Trophoblast cell (in vitro differentiated cells and primary cell): ENCODE measurements around the gene HPGD.
A peak's percentile ranks its signal among the peaks of the same experiment; 100 is the strongest.

Source experiments
- DNase-seq, 2 donors: peaks; one replicate each; pipeline ENCODE4 v3.0.0-alpha.2; 2016
- H2AFZ ChIP-seq: 2 replicates; pipeline ENCODE4 v1.6.1; 2013; ENCODE audit warnings: low read length, moderate library complexity, mild to moderate bottlenecking; ENCODE audit not compliant: insufficient read depth, poor library complexity
- H2AK5ac ChIP-seq: 2 replicates; pipeline ENCODE4 v1.6.1; 2013; ENCODE audit warnings: mild to moderate bottlenecking, low read length
- H2BK120ac ChIP-seq: 2 replicates; pipeline ENCODE4 v1.6.1; 2013; ENCODE audit warnings: low read length, mild to moderate bottlenecking, moderate library complexity; ENCODE audit not compliant: insufficient read depth, poor library complexity
- H2BK12ac ChIP-seq: 2 replicates; pipeline ENCODE4 v1.6.1; 2013; ENCODE audit warnings: mild to moderate bottlenecking, low read length, moderate library complexity
- H2BK5ac ChIP-seq: 2 replicates; pipeline ENCODE4 v1.6.1; 2013; ENCODE audit warnings: low read length, low read depth, moderate library complexity, mild to moderate bottlenecking; ENCODE audit not compliant: poor library complexity
- H3K14ac ChIP-seq: 2 replicates; pipeline ENCODE4 v1.6.1; 2013; ENCODE audit warnings: mild to moderate bottlenecking, low read length
- H3K18ac ChIP-seq: 2 replicates; pipeline ENCODE4 v1.6.1; 2013; ENCODE audit warnings: mild to moderate bottlenecking, low read length
- H3K23ac ChIP-seq: 2 replicates; pipeline ENCODE4 v1.6.1; 2013; ENCODE audit warnings: low read length
- H3K27ac ChIP-seq: 2 replicates; pipeline ENCODE4 v1.5.1; 2013; ENCODE audit warnings: low read depth, mild to moderate bottlenecking, inconsistent platforms, low read length, moderate library complexity
- H3K27me3 ChIP-seq: 2 replicates; pipeline ENCODE4 v1.6.1; 2013; ENCODE audit warnings: inconsistent platforms, mild to moderate bottlenecking, low read length, moderate library complexity; ENCODE audit not compliant: insufficient read depth
- H3K36me3 ChIP-seq, 2 experiments: 1 replicate in 1 of 2; 2 replicates in 1 of 2; pipeline ENCODE4 v1.6.1; 2013; ENCODE audit warnings: low read length in 2 of 2, mild to moderate bottlenecking in 2 of 2, moderate library complexity in 1 of 2; ENCODE audit not compliant: insufficient read depth in 2 of 2, control insufficient read depth in 1 of 2
- H3K4ac ChIP-seq: 2 replicates; pipeline ENCODE4 v1.6.1; 2013; ENCODE audit warnings: low read depth, mild to moderate bottlenecking, low read length, moderate library complexity
- H3K4me1 ChIP-seq, 2 experiments: 1 replicate in 1 of 2; 2 replicates in 1 of 2; pipeline ENCODE4 v1.6.1; 2013; ENCODE audit warnings: low read length in 2 of 2, mild to moderate bottlenecking in 2 of 2, moderate library complexity in 1 of 2; ENCODE audit not compliant: insufficient read depth in 2 of 2, control insufficient read depth in 1 of 2
- H3K4me2 ChIP-seq: 2 replicates; pipeline ENCODE4 v1.6.1; 2013; ENCODE audit warnings: inconsistent platforms, mild to moderate bottlenecking, low read length, moderate library complexity
- H3K4me3 ChIP-seq: 2 replicates; pipeline ENCODE4 v1.5.1; 2013; ENCODE audit warnings: mild to moderate bottlenecking, low read depth, low read length, inconsistent platforms
- H3K79me1 ChIP-seq: one replicate; pipeline ENCODE4 v1.6.1; 2013; ENCODE audit warnings: low read length
- H3K79me2 ChIP-seq: 2 replicates; pipeline ENCODE4 v1.6.1; 2013; ENCODE audit warnings: low read length, mild to moderate bottlenecking; ENCODE audit not compliant: control insufficient read depth, insufficient read depth, poor library complexity
- H3K9ac ChIP-seq: 2 replicates; pipeline ENCODE4 v1.6.1; 2013; ENCODE audit warnings: mild to moderate bottlenecking, low read length
- H3K9me3 ChIP-seq: 2 replicates; pipeline ENCODE4 v1.6.1; 2013; ENCODE audit warnings: low read depth, mild to moderate bottlenecking, control low read depth, inconsistent platforms, low read length; ENCODE audit not compliant: insufficient read depth
- H4K12ac ChIP-seq: 2 replicates; pipeline ENCODE4 v1.6.1; 2013; ENCODE audit warnings: low read depth, mild to moderate bottlenecking, low read length, moderate library complexity
- H4K8ac ChIP-seq: 2 replicates; pipeline ENCODE4 v1.6.1; 2013; ENCODE audit warnings: low read depth, mild to moderate bottlenecking, low read length, moderate library complexity
- H4K91ac ChIP-seq: one replicate; pipeline ENCODE4 v1.6.1; 2013; ENCODE audit warnings: low read depth, mild to moderate bottlenecking, low read length, moderate library complexity
- WGBS: extraction: QIAGEN DNeasy Blood & Tissue Kit; methylation state at CpG from one replicate; pipeline ENCODE4 v1.1.7; 2013; ENCODE audit warnings: missing lambda C conversion rate; ENCODE audit not compliant: insufficient read length, insufficient coverage; ENCODE audit errors: extremely low coverage; 5-methylcytosine and 5-hydroxymethylcytosine counted together

Gene HPGD

GRCh38 chr4:174450786-174451125, 71.5 kb downstream of the HPGD start:
- Histone ChIP-seq H3K27me3 (no peaks in the 10 kb centered on the region), H3K4me1 (peaks cover 0 to 2% of the 10 kb centered on the region in 2 experiments), H3K4me3 (no peak overlapping the region), H3K9me3 (no peaks in the 10 kb centered on the region), H2AFZ (no peak overlapping the region), H2AK5ac (no peak overlapping the region), H2BK5ac (no peak overlapping the region), H3K4ac (no peak overlapping the region), H3K79me1 (no peaks in the 10 kb centered on the region), H3K27ac (no peak overlapping the region), H3K18ac (no peak overlapping the region), H2BK12ac (no peak overlapping the region), H4K91ac (no peak overlapping the region), H3K23ac (no peak overlapping the region), H3K79me2 (no peaks in the 10 kb centered on the region), H2BK120ac (no peak overlapping the region), H4K8ac (no peak overlapping the region), H3K36me3 (no peaks in the 10 kb centered on the region), H4K12ac (no peak overlapping the region), H3K9ac (no peak overlapping the region), H3K14ac (no peak overlapping the region), H3K4me2 (no peak overlapping the region)
- no peak for DNase-seq
- no CpG with 5 or more reads among the region's 3 CpGs for WGBS

GRCh38 chr4:174449944-174450785, 72.1 kb downstream of the HPGD start:
- no CpG with 5 or more reads among the region's 5 CpGs for WGBS
- Histone ChIP-seq H2BK5ac (no peak overlapping the region), H4K12ac (no peak overlapping the region), H3K4me2 (no peak overlapping the region), H3K79me1 (no peaks in the 10 kb centered on the region), H3K27ac (no peak overlapping the region), H3K9ac (no peak overlapping the region), H3K9me3 (no peaks in the 10 kb centered on the region), H2BK12ac (no peak overlapping the region), H3K79me2 (no peaks in the 10 kb centered on the region), H2AK5ac (no peak overlapping the region), H3K4ac (no peak overlapping the region), H3K4me1 (peaks cover 0 to 2% of the 10 kb centered on the region in 2 experiments), H4K8ac (no peak overlapping the region), H3K14ac (no peak overlapping the region), H4K91ac (no peak overlapping the region), H3K23ac (no peak overlapping the region), H3K27me3 (no peaks in the 10 kb centered on the region), H2AFZ (no peak overlapping the region), H3K18ac (no peak overlapping the region), H3K36me3 (no peaks in the 10 kb centered on the region), H3K4me3 (no peak overlapping the region), H2BK120ac (no peak overlapping the region)
- peak in 1 of 2 donors; percentile 23 for DNase-seq

- no peak overlapping the region for H4K91ac ChIP-seq
- no peak overlapping the region for H4K12ac ChIP-seq
- H3K27ac ChIP-seq = no peak overlapping the region
- no peak overlapping the region for H4K8ac ChIP-seq
- H3K23ac ChIP-seq = no peak overlapping the region
- H2BK12ac ChIP-seq = no peak overlapping the region
- no peak overlapping the region for H3K4me2 ChIP-seq
- H3K79me1 ChIP-seq = no peaks in the 10 kb centered on the region
- no peak overlapping the region for H2BK5ac ChIP-seq
- no peak for DNase-seq
- H2BK120ac ChIP-seq = no peak overlapping the region
- no peaks in the 10 kb centered on the region for H3K27me3 ChIP-seq
- H2AFZ ChIP-seq = no peak overlapping the region
- no peak overlapping the region for H3K9ac ChIP-seq
- WGBS = no CpG with 5 or more reads among the region's 1 CpG
- no peak overlapping the region for H3K4ac ChIP-seq
- H3K9me3 ChIP-seq = no peaks in the 10 kb centered on the region
- H3K4me3 ChIP-seq = no peak overlapping the region
- no peak overlapping the region for H3K18ac ChIP-seq
- H3K14ac ChIP-seq = no peak overlapping the region
- no peaks in the 10 kb centered on the region for H3K79me2 ChIP-seq
- peaks cover 0 to 2% of the 10 kb centered on the region in 2 experiments for H3K4me1 ChIP-seq
- H3K36me3 ChIP-seq = no peaks in the 10 kb centered on the region
- no peak overlapping the region for H2AK5ac ChIP-seq
These were observed 73.1 kb downstream of the HPGD start for GRCh38 chr4:174449152-174449551.

- Histone ChIP-seq H3K18ac (no peak overlapping the region), H4K91ac (no peak overlapping the region), H3K27me3 (no peaks in the 10 kb centered on the region), H3K4me1 (no peaks in the 10 kb centered on the region), H3K4me3 (no peak overlapping the region), H3K4me2 (no peak overlapping the region), H4K12ac (no peak overlapping the region), H3K27ac (no peak overlapping the region), H2BK12ac (no peak overlapping the region), H3K9me3 (no peaks in the 10 kb centered on the region), H3K79me1 (no peaks in the 10 kb centered on the region), H2BK5ac (no peak overlapping the region), H3K14ac (no peak overlapping the region), H3K36me3 (no peaks in the 10 kb centered on the region), H3K9ac (no peak overlapping the region), H3K4ac (no peak overlapping the region), H3K79me2 (no peaks in the 10 kb centered on the region), H2BK120ac (no peak overlapping the region), H4K8ac (no peak overlapping the region), H3K23ac (no peak overlapping the region), H2AK5ac (no peak overlapping the region), H2AFZ (no peak overlapping the region)
- WGBS = no CpG with 5 or more reads among the region's 1 CpG
- DNase-seq = no peak
These were observed 77.9 kb downstream of the HPGD start for GRCh38 chr4:174444390-174444789.
